NCI-H82 treated with DMSO at 0.1 percent for 48 hours (cell line): ENCODE data around the gene SMARCD3.

Experiments
- DNase-seq: peaks from one replicate; lab custom pipeline; 2025; ENCODE audit not compliant: unreplicated experiment; lab: John Stamatoyannopoulos, UW

The SMARCD3 gene

DNA sequence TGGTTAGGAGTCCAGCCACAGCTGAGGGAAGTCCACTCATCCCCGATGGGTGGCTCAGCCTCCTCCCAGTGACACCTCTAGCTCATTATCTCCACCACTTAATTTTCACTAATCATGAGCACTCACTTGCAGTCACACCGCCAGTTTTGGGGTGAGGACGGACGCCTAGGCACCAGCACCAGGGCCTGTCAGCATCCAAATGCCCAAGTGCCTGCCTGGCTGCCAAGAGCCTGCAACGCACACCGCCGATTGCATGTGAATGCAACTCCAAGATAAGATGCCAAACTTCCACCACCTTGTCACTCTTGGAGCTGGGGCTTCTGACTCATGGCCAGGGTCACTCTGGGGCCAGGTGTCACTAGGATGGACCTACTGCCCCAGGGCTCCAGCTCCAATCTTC lies 24.4 kb upstream of the SMARCD3 start:
- no peak for DNase-seq

DNA sequence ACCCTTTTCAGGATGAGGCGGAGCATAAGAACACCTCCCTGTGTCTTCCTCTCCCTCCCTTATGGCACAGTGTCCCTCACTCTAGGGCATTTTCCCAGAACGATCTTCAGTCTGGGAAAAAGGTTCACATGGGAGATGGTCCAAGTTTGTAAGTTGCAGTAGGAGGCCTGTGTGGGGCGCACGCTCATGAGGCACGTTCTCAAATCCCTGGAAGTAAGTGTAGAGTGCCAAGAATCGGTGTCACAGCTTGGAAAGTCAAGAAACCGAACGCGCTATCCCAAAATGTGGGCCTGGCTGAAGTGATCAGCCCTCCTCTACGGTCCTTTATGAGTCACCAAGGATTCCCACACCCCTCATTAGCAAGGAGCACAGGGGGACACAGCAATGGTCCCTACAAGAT lies 23.9 kb upstream of the SMARCD3 start:
- no peak for DNase-seq

DNA sequence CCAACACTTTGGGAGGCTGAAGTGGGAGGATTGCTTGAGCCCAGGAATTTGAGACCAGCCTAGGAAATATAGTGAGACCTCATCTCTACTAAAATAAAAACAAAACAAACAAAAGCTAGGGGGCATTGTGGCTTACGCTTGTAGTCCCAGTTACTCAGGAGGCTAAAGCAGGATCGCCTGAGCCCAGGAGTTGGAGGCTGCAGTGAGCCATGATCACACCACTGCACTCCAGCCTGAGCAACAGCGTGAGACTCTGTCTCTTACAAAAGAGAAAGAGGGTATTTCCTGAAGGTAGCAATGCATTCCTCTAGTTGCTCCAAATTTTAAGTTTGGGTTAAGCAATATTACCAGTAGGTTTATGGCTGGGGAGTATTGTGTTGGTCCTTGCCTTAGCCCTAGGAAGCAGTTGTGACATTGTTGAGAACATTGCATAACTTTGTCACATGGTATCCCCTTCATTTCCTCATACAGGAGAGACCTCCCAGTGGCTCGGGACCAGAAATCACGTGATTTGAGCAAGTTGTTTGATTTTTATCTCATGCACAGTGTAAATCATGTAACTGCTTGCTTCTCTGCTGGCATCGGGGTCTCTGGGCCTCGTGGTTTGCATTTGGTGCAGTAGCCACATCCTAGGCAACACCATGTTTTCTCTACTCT lies 23.3 kb upstream of the SMARCD3 start:
- DNase-seq: no peak

GRCh38 chr7:151269511-151269910 lies 21.0 kb upstream of the SMARCD3 start:
- no peak for DNase-seq

GRCh38 chr7:151265351-151265931 lies 16.9 kb upstream of the SMARCD3 start:
- DNase-seq: no peak

DNA sequence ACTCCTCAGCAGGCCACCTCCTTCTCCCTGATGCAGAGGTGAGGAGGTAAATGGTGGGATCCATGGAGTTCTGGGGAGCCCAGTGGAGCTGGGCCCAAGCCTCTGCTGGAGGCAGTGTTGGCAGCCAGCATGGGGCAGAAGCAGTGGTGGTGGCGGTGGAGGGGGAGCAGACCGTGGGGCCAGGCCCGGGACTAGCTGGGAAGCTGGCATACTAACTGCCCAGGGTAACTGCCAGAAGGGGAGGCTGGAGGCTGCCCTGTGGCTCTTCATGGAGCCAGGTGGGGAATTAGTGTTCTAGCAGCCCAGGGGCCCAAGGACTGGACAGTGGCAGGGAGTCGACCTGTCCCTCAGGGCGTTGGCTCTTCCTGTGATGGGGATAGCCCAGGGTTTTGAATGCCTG lies 16.1 kb upstream of the SMARCD3 start:
- no peak for DNase-seq

- no peak for DNase-seq
These were observed 13.0 kb upstream of the SMARCD3 start for GRCh38 chr7:151261529-151261928.

- DNase-seq: no peak
These were observed 12.4 kb upstream of the SMARCD3 start for GRCh38 chr7:151260883-151261282.

GRCh38 chr7:151260471-151260870 lies 12.0 kb upstream of the SMARCD3 start:
- no peak for DNase-seq

- no peak for DNase-seq
These were observed 9.5 kb upstream of the SMARCD3 start for GRCh38 chr7:151257990-151258389.

DNA sequence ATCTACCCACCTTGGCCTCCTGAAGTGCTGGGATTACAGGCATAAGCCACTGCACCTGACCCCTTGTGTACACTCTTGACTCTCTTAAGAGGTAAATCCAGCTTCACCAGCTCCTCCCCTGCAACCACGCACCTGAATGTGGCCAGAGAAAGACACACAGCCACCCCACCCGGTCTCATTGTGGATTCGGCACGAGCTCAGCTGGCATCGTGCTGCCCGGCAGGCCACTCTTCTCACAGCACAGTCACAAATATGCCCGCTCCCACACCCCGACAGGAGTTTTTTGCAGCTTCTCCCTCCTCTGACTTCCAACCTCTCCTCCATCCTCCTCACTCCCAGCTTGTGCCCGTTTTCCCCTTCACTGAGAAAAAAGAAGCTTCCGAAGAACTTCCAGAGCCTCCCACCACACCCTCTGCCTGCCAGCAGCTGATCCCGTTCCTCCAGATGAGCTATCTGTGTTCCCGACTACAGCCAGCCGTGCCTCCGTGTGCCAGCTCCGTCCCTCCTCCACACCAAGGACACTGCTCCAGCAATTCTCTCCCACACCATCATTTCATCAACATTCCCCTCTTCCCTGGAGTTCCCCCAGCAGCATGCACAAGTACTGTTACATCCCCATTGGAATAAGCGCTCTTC lies 8.0 kb upstream of the SMARCD3 start:
- DNase-seq: no peak

GRCh38 chr7:151255390-151255789 lies 6.9 kb upstream of the SMARCD3 start:
- DNase-seq: no peak

DNA sequence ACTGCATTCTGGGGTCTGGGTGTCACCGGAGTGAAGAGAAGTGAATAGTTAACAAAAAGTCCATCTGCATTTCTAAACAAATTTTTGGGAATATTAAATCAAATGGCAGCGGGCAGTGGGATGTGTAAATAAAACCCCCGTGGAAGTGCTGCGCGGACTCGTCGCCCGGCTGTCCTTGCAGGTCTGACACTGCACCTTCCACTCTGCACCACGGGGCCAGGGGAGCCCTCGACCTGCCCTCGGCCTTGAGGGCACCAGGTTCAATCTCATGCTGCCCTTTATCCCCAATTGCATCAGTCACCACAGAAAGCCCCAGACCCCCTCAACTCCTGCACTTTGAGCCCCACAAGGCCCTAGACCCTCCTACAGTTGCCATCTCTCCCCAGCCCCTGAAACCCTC lies 6.4 kb upstream of the SMARCD3 start:
- DNase-seq: no peak

- DNase-seq: no peak
These were observed 5.8 kb upstream of the SMARCD3 start for GRCh38 chr7:151254316-151254715.

- no peak for DNase-seq
These were observed 4.6 kb upstream of the SMARCD3 start for GRCh38 chr7:151252961-151253711.

DNA sequence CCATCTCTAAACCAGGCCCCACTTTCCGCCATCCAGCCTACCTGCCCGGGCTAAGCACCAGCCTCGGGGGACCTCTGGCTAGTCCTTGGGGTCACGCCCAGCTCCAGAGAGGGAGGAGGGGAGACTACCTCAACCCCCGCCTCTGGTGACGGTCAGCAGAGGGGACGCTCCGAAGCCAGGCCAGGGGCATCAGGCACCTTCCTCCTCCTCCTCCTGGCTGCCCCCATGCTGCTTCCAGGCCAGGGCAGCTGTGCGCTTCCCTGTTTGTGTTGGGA lies 4.0 kb upstream of the SMARCD3 start:
- DNase-seq: no peak

- no peak for DNase-seq
These were observed 3.4 kb upstream of the SMARCD3 start for GRCh38 chr7:151251689-151252560.

DNA sequence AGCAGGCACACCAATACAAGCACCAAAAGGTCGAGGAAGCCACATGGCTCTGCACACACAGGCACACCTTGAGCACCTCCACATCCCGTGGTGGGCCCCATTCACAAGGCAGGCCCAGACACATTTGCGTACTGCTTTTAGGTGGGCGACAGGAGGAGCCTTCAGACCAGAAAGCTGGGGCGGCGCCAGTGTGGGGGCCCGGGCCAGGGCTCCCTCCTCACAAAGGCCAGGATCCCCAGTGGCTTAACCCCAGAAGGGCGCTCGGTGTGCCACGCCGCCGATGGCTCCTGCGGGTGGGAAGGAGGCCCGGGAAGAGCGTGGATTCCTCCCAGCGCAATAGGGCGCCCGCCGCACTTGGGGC lies 2.8 kb upstream of the SMARCD3 start:
- no peak for DNase-seq

DNA sequence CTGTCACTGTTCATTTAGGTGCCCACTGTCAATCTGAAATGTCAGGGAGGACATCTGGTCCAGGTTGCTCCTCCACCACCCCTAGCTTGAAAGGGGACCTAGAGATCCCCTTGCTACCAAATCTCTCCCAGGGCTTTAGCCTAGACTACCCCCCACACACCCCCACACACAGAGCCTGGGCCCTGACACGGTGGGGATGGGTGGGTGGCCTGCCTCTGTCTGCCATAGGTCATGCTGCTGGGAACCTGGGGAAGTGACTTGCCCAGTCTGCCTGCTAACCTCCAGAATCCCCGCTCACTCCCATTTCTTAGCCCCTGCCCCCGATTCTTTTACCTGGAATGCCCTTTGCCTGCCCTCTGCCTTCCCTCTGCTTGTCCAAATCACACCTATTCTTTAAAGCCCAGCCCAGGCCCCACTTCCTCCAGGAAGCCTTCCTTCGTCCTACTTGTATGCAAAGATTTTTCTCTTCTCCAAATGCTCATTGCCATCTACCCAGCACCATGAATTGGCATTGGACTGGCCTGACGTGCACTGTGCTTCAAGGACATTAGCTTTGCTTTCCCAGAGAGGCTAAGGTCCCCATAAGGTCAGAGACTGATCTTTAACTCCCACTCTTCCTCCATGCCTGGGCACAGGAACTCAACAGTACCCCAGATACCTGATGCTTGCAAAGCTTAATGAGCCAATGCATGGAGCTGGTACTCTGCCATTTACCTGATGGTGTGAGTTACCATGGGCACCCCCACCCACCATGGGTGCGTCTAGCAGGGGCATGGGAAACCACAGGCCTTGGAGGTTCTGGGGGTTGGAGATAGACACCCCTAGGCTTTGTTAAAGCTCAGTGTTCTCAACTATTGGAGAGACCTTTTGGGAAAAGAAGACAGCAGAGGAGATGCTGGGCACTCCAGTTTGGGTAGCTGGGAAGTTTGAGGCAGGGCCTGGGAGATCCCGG lies 2.0 kb upstream of the SMARCD3 start:
- no peak for DNase-seq

DNA sequence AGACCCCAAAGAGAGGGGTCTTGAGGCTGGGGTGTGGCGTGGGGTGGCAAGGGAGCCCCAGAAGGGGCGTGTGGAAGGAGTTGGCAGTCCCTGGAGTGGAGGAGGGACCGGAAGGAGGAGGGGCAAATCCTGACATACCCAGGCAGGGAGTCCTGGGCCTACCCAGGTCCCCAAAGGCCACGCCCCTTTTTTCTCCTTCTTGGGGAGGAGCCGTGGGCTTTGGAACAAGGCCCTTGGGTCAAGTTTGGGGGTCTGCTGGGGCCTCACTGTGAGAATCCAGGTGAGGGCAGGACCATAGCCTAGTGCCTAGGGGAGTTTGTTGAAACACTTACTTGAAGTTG lies 1.2 kb upstream of the SMARCD3 start:
- DNase-seq: no peak
